HepG2 (cell line): ENCODE results near the gene VWA3B. TPM values are rescaled to one million over a fixed set of nuclear protein-coding genes. Genes with fewer than 3 reads are reported as not detected.

Experiments
- CCAR2 ChIP-seq: fragments of 200-400 bp; formaldehyde crosslinking; optimal IDR thresholded peaks from 2 replicates; pipeline ENCODE3; 2018; ENCODE audit warnings: low read depth, mild to moderate bottlenecking, low read length, moderate library complexity
- MBD4 ChIP-seq: IDR thresholded peaks from 2 replicates; pipeline ENCODE4 v1.6.1; 2012; ENCODE audit warnings: low read length, inconsistent platforms, borderline replicate concordance
- PAXIP1 ChIP-seq: sonication (generic); formaldehyde crosslinking; conservative IDR thresholded peaks from 2 replicates; pipeline ENCODE4 v1.4.0; 2020; ENCODE audit warnings: mild to moderate bottlenecking, missing genetic modification reagents, moderate library complexity
- ZBTB40 ChIP-seq, 2 experiments: fragments of 450-650 bp in 1 of 2; sonication (generic) in 1 of 2; formaldehyde crosslinking in 1 of 2; IDR thresholded peaks; 2 replicates each; pipeline versions ENCODE4 v1.6.1 to v1.8.0; 2016 to 2022; ENCODE audit warnings: antibody characterized with exemption in 1 of 2, mild to moderate bottlenecking in 1 of 2, missing genetic modification reagents in 1 of 2
- ZNF501 ChIP-seq: sonication (generic); formaldehyde crosslinking; IDR thresholded peaks from 2 replicates; pipeline ENCODE4 v1.5.1; 2020; ENCODE audit warnings: mild to moderate bottlenecking, moderate library complexity, missing genetic modification reagents
- ZNF737 ChIP-seq: sonication (generic); formaldehyde crosslinking; IDR thresholded peaks from 2 replicates; pipeline ENCODE4 v1.5.0; 2020; ENCODE audit warnings: missing genetic modification reagents, mild to moderate bottlenecking, borderline replicate concordance
- polyA plus RNA-seq, 8 experiments: library from polyadenylated mRNA; depleted of rRNA in 3 of 8; stranded (reverse) in 7 of 8; unstranded in 1 of 8; fragments of >200 nt; fragmentation: Illumina TruSeq in 4 of 8; extraction: Trizol in 4 of 8; gene quantifications; 2 replicates each; pipeline versions ENCODE4 v1.2.1 to v1.2.3, GENCODE V29; 2011 to 2016; ENCODE audit warnings: low read depth in 4 of 8, missing spikeins in 1 of 8, mixed read lengths in 1 of 8; ENCODE audit not compliant: insufficient read depth in 1 of 8
- total RNA-seq, 5 experiments: library from RNA; depleted of rRNA; stranded (reverse); fragments of >200 nt; fragmentation: Illumina TruSeq; extraction: Trizol; gene quantifications; 2 replicates each; pipeline ENCODE4 v1.2.3, GENCODE V29; 2016; ENCODE audit warnings: low read depth in 1 of 5

VWA3B gene
- total and polyA plus RNA-seq, 2 of the 13 experiments (the other 11 are each of a cell fraction or from before 2014, with no cell fraction given), result not detected

- TF ChIP-seq PAXIP1 (CRISPR knock-in tag), result no peak
- no peak for TF ChIP-seq MBD4
- no peak for TF ChIP-seq ZNF501 (CRISPR knock-in tag)
- no peak for TF ChIP-seq ZBTB40 (IDR thresholded peaks at IDR 0.05)
- TF ChIP-seq ZBTB40 (CRISPR knock-in tag; IDR thresholded peaks at IDR 0.05), result no peak
- TF ChIP-seq CCAR2, result no peak
- no peak for TF ChIP-seq ZNF737
These were observed 208.9 kb downstream of the VWA3B start (continued) for GRCh38 chr2:98295721-98296414.
